OCI-LY1 (cell line): ENCODE results near the gene DHX58.
A peak's percentile ranks its signal among the peaks of the same experiment; 100 is the strongest.

ENCODE experiments used
- H2AFZ ChIP-seq: fragments of 200-600 bp; sonication (generic), shearing (Covaris generic); 2 replicates; pipeline ENCODE4 v1.6.0; 2014; ENCODE audit warnings: antibody characterized with exemption, mild to moderate bottlenecking, low read length
- H3F3A ChIP-seq: fragments of 200-600 bp; sonication (generic), shearing (Covaris generic); 2 replicates; pipeline ENCODE4 v1.6.0; 2014; ENCODE audit warnings: mild to moderate bottlenecking, antibody characterized with exemption, low read length, moderate library complexity; ENCODE audit not compliant: insufficient read depth
- H3K27ac ChIP-seq: fragments of 200-600 bp; sonication (generic); 2 replicates; pipeline ENCODE4 v1.5.1; 2014; ENCODE audit warnings: low read length, mixed run types, mild to moderate bottlenecking, low read depth; ENCODE audit not compliant: poor library complexity, severe bottlenecking
- H3K27me3 ChIP-seq: fragments of 200-600 bp; sonication (generic); 2 replicates; pipeline ENCODE4 v1.6.0; 2014; ENCODE audit warnings: antibody characterized with exemption, mild to moderate bottlenecking, low read length, moderate library complexity; ENCODE audit not compliant: insufficient read depth
- H3K36me3 ChIP-seq: fragments of 200-600 bp; sonication (generic); 2 replicates; pipeline ENCODE4 v1.6.1; 2014; ENCODE audit warnings: mild to moderate bottlenecking, antibody characterized with exemption, low read length, moderate library complexity, mixed read lengths; ENCODE audit not compliant: insufficient read depth
- H3K4me1 ChIP-seq: fragments of 200-600 bp; sonication (generic); 2 replicates; pipeline ENCODE4 v1.5.1; 2014; ENCODE audit warnings: mild to moderate bottlenecking, low read length, moderate library complexity; ENCODE audit not compliant: insufficient read depth, severe bottlenecking
- H3K4me2 ChIP-seq: fragments of 200-600 bp; sonication (generic), shearing (Covaris generic); 2 replicates; pipeline ENCODE4 v1.6.1; 2014; ENCODE audit warnings: low read length
- H3K4me3 ChIP-seq: fragments of 200-600 bp; sonication (generic); 2 replicates; pipeline ENCODE4 v1.5.1; 2014; ENCODE audit warnings: low read length, low read depth, mild to moderate bottlenecking, mixed read lengths; ENCODE audit not compliant: poor library complexity, severe bottlenecking
- H3K79me2 ChIP-seq: fragments of 200-600 bp; shearing (Covaris generic); 2 replicates; pipeline ENCODE4 v1.6.1; 2016; ENCODE audit warnings: mixed run types, low read length, mixed read lengths; ENCODE audit not compliant: insufficient read depth
- H3K9ac ChIP-seq: fragments of 200-600 bp; sonication (generic), shearing (Covaris generic); 2 replicates; pipeline ENCODE4 v1.6.1; 2014; ENCODE audit warnings: mild to moderate bottlenecking, low read length, mixed read lengths
- H3K9me2 ChIP-seq: fragments of 200-600 bp; sonication (generic), shearing (Covaris generic); 2 replicates; pipeline ENCODE4 v1.6.1; 2014; ENCODE audit warnings: low read depth, mild to moderate bottlenecking, low read length, mixed read lengths
- H3K9me3 ChIP-seq: fragments of 200-600 bp; shearing (Covaris generic); 2 replicates; pipeline ENCODE4 v1.6.1; 2014; ENCODE audit warnings: low read length, mixed read lengths
- H4K20me1 ChIP-seq: fragments of 200-600 bp; sonication (generic), shearing (Covaris generic); 2 replicates; pipeline ENCODE4 v1.6.0; 2016; ENCODE audit warnings: mild to moderate bottlenecking, low read length; ENCODE audit not compliant: insufficient read depth
- EZH2 ChIP-seq: fragments of 200-600 bp; sonication (generic), shearing (Covaris generic); IDR thresholded peaks from 2 replicates; pipeline ENCODE4 v1.8.0; 2017; ENCODE audit warnings: borderline replicate concordance, mixed run types, mild to moderate bottlenecking, antibody characterized with exemption, low read length, moderate library complexity, mixed read lengths
- TF ChIP-seq, protein P1 (sequence below): fragments of 200-600 bp; sonication (generic), shearing (Covaris generic); IDR thresholded peaks from 2 replicates; pipeline ENCODE4 v1.5.1; 2017; ENCODE audit warnings: mild to moderate bottlenecking, antibody characterized with exemption, low read length, moderate library complexity, mixed read lengths

The DHX58 gene

DNA sequence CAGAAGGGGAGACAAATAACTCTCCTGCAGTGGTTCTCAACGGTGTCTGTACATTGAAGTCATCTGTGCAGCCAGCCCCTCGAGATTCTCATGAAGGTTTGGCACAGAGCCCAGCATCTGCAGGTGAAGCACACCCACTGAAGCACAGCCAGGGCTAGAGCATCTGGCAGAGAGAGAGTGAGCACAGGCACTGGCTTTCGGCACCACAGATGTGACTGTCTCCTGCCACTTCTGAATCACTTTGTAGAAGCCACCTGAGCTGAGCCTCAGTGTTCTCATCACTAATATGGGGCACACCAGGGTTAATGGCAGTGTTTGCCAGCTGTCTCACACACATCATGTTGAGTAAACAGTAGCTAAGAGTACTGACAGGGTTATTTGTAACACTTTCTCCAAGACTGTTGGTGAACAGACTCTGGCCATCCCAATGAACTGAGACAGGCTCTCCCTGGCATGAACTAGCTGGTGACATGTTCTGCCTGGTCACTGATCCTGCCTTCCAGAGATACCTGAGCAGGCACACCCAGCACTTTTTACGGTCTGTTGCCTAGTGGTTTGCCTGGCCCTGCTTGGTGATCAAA is 21.0 kb upstream of the DHX58 start:
- TF ChIP-seq EZH2 = no peak
- TF ChIP-seq, protein P1, sequence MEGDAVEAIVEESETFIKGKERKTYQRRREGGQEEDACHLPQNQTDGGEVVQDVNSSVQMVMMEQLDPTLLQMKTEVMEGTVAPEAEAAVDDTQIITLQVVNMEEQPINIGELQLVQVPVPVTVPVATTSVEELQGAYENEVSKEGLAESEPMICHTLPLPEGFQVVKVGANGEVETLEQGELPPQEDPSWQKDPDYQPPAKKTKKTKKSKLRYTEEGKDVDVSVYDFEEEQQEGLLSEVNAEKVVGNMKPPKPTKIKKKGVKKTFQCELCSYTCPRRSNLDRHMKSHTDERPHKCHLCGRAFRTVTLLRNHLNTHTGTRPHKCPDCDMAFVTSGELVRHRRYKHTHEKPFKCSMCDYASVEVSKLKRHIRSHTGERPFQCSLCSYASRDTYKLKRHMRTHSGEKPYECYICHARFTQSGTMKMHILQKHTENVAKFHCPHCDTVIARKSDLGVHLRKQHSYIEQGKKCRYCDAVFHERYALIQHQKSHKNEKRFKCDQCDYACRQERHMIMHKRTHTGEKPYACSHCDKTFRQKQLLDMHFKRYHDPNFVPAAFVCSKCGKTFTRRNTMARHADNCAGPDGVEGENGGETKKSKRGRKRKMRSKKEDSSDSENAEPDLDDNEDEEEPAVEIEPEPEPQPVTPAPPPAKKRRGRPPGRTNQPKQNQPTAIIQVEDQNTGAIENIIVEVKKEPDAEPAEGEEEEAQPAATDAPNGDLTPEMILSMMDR = no peak
- Histone ChIP-seq H3K27me3 (no peaks in the 10 kb centered on the region), H3K9ac (peak overlapping the region; percentile 2; the same call in 1 of the 2 replicates), H3K9me3 (no peaks in the 10 kb centered on the region), H3K79me2 (peaks cover 18% of the 10 kb centered on the region), H3K4me1 (peaks cover 80% of the 10 kb centered on the region), H4K20me1 (no peaks in the 10 kb centered on the region), H3K27ac (peak overlapping the region; percentile 98), H3K4me2 (peak overlapping the region; percentile 61), H3F3A (peaks cover 20% of the 10 kb centered on the region; the same call in 1 of the 2 replicates), H3K9me2 (no peaks in the 10 kb centered on the region), H3K36me3 (peaks cover 19% of the 10 kb centered on the region), H3K4me3 (peak overlapping the region; percentile 32), H2AFZ (no peak overlapping the region)

DNA sequence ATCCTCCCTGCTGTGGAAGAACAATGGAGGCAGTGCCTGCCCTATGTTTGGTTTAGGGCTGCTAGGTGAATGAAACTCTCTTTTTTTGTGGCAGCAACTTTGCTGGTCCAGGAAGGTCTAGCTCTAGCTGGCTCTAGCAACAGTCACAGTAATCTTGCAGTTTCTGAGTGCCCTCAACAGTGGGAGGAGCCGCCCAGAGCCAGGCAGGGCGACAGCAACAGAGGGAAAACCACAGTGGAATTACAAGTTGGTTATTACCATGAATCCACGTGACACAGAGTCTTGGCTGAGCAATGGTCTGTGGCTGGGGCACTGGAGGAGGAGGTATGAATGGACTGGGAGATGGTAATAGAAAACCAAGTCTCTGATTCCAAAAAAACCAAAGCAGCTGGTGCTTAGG is 20.4 kb upstream of the DHX58 start:
- Histone ChIP-seq H3K4me2 (peak overlapping the region; percentile 61), H3K9me2 (no peaks in the 10 kb centered on the region), H3K9me3 (no peaks in the 10 kb centered on the region), H4K20me1 (no peaks in the 10 kb centered on the region), H3F3A (peaks cover 20% of the 10 kb centered on the region; the same call in 1 of the 2 replicates), H3K4me3 (peak overlapping the region; percentile 32), H3K4me1 (peaks cover 74% of the 10 kb centered on the region), H3K36me3 (peaks cover 25% of the 10 kb centered on the region), H2AFZ (no peak overlapping the region), H3K79me2 (peaks cover 16% of the 10 kb centered on the region), H3K27ac (peak overlapping the region; percentile 98), H3K9ac (peak overlapping the region; percentile 49), H3K27me3 (no peaks in the 10 kb centered on the region)
- TF ChIP-seq, protein P1 = no peak
- TF ChIP-seq EZH2 = no peak

DNA sequence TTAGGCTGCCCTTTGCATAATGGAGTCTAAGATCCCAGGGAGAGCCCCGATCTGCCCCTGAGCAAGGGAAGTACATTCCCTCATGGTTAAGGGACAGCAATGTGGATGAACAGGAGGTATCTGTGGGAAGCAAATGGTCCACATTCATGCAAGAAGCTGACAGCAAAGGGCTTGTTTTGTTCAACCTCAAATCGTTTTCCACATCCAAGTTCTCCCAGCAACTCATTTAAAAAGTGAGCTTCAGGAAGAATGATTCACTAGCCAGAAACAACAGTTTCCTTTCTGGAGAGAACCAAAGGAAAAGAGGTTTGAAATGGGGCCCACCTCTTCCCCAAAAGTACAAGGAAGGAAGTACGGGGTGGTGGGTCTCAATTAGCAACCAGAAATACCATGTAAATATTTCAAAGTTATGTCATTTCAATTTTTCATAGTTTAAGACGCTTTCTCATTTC is 19.5 kb upstream of the DHX58 start:
- Histone ChIP-seq H3K4me3 (peak overlapping the region; percentile 32), H3F3A (peaks cover 23% of the 10 kb centered on the region; the same call in 1 of the 2 replicates), H3K9ac (peak overlapping the region; percentile 49; the same call in 1 of the 2 replicates), H3K27ac (peak overlapping the region; percentile 98), H3K79me2 (peaks cover 10% of the 10 kb centered on the region), H3K4me1 (peaks cover 64% of the 10 kb centered on the region), H3K36me3 (peaks cover 34% of the 10 kb centered on the region), H3K27me3 (no peaks in the 10 kb centered on the region), H4K20me1 (no peaks in the 10 kb centered on the region), H2AFZ (no peak overlapping the region), H3K9me3 (no peaks in the 10 kb centered on the region), H3K9me2 (no peaks in the 10 kb centered on the region), H3K4me2 (peak overlapping the region; percentile 61; the same call in 1 of the 2 replicates)
- no peak for TF ChIP-seq EZH2
- TF ChIP-seq, protein P1 = no peak
